ENCODE measurements around the gene ASGR2.
"Not testable (repeated sequence)": the region's sequence is repeated elsewhere in the genome, so short reads cannot be mapped to it uniquely, and the experiment has no call there.

Gene ASGR2

GRCh38 chr17:7107795-7108559 lies 6.6 kb downstream of the ASGR2 start:
- no peak overlapping the region for H3K4me3 ChIP-seq (replicated peaks in 1 of 2; ENCODE audit: low read depth in 2 of 2, low read length in 2 of 2)
- no peak for TF ChIP-seq CTCF (IDR thresholded peaks at IDR 0.05; ENCODE audit: low read depth, low read length)
- no peak for DNase-seq (ENCODE audit: low read depth in 2 of 2)

DNA sequence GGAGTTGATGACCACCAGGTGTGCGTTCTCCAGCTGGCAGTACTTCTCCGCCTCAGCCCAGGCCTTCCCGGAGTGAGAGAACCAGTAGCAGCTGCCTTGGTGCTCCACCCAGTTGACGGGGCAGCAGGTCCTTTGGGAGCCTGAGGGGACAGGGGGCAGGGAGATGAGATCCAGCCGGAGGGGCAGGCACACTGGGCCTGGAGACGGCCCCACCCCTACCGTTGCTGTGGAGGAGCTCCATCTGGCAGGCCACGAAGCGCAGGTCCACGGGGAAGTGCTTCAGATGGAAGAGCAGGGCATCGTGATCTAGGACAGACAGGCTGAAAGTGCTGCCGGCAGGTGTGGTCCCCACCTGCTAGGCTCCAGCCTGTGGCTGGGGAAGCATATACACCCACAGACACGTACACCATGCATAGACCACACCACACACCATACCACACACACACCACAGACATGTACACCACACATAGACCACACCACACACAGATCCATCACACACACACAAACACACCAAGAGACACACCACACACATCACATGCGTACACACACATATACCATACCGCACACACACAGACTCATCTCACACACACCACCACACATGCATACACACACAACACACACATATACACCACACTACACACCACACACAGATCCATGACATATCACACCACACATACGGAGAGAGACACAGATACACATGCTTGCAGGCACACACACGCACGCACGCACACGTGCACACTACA lies 7.4 kb downstream of the ASGR2 start:
- no peak for TF ChIP-seq CTCF (IDR thresholded peaks at IDR 0.05; ENCODE audit: low read depth, low read length)
- DNase-seq (ENCODE audit: low read depth in 2 of 2) = no peak
- no peak overlapping the region for H3K4me3 ChIP-seq (replicated peaks in 1 of 2; ENCODE audit: low read depth in 2 of 2, low read length in 2 of 2)

GRCh38 chr17:7102421-7102820 lies 12.2 kb downstream of the ASGR2 start:
- no peak for DNase-seq (ENCODE audit: low read depth in 2 of 2)
- H3K4me3 ChIP-seq (replicated peaks in 1 of 2; ENCODE audit: low read depth in 2 of 2, low read length in 2 of 2) = no peak overlapping the region
- no peak for TF ChIP-seq CTCF (IDR thresholded peaks at IDR 0.05; ENCODE audit: low read depth, low read length)

DNA sequence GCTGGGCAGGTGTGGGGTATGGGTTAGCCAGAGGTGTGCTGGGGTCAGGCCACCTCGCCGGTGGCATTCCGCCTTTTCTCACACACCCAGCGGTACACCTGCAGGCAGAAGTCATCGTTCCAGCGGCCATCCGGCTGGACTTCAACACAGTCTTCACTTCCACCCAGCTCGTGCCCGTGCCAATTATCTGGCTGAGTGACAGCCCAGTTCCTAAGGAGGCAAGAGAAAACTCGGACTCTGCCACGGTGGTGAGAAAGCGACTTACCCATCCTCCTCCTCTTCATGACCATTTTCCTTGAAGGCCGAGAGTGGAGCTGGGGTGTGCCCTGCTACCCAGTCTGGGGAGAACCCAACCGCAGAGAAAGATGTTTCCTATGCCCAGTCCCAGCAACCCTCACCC lies 13.1 kb downstream of the ASGR2 start:
- no peak for DNase-seq (ENCODE audit: low read depth in 2 of 2)
- no peak for TF ChIP-seq CTCF (IDR thresholded peaks at IDR 0.05; ENCODE audit: low read depth, low read length)

DNA sequence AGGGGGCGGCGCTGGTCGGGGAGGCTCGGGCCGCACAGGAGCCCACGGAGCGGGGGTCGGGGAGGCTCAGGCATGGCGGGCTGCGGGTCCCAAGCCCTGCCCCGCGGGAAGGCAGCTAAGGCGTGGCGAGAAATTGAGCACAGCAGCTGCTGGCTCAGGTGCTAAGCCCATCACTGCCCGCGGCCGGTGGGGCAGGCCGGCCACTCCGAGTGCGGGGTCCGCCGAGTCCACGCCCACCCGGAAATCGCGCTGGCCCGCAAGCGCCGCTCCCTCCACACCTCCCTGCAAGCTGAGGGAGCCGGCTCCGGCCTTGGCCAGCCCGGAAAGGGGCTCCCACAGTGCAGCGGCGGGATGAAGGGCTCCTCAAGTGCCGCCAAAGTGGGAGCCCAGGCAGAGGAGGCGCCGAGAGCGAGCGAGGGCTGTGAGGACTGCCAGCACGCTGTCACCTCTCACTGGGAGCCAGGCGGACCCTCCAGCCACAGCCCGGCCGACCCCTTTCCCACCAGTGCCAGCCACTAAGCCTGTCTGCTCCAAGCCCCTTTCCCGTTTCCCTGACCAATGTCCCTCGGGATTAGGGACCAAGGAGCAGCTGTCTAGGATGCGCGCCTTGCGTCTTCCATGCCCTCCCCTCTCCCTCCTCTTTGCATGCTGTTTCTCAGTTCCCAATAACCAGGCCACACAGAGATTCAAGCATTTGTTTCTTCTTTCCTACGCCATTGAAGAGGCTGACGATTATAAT lies 13.8 kb downstream of the ASGR2 start:
- H3K4me3 ChIP-seq (replicated peaks in 1 of 2; ENCODE audit: low read depth in 2 of 2, low read length in 2 of 2); DNase-seq (ENCODE audit: low read depth in 2 of 2): not testable (repeated sequence)

More for the DNA sequence above, 13.1 kb downstream of the ASGR2 start:
- H3K4me3 ChIP-seq (replicated peaks in 1 of 2; ENCODE audit: low read depth in 2 of 2, low read length in 2 of 2) = no peak overlapping the region

GRCh38 chr17:7098802-7099459 lies 15.7 kb downstream of the ASGR2 start:
- DNase-seq (ENCODE audit: low read depth in 2 of 2) = no peak
- TF ChIP-seq CTCF (IDR thresholded peaks at IDR 0.05; ENCODE audit: low read depth, low read length) = no peak
- H3K4me3 ChIP-seq (replicated peaks in 1 of 2; ENCODE audit: low read depth in 2 of 2, low read length in 2 of 2) = no peak overlapping the region
